Activated CD4-positive, alpha-beta T cell treated with anti-CD3 and anti-CD28 coated beads for 36 hours (primary cell): ENCODE data around the gene KLK6. TPM values are rescaled to one million over a fixed set of nuclear protein-coding genes. Genes with fewer than 3 reads are reported as not detected.

ENCODE experiments used
- ATAC-seq: fragments of 200-7000 bp; cut with Tn5 transposase; one replicate; pipeline ENCODE4 v1.10.0; 2021; ENCODE audit warnings: mild to moderate bottlenecking, moderate library complexity
- CTCF ChIA-PET: fragments of 350-600 bp; sonication (Branson Sonifier 250); formaldehyde crosslinking; loops from one replicate; lab custom pipeline; 2021; ENCODE audit warnings: antibody characterized with exemption; lab: Charles Lee
- POLR2A ChIA-PET: fragments of 350-600 bp; sonication (Branson Sonifier 250); formaldehyde crosslinking; loops from one replicate; lab custom pipeline; 2021; ENCODE audit warnings: antibody characterized with exemption, inconsistent platforms; lab: Charles Lee
- DNase-seq: peaks from one replicate; pipeline ENCODE4 v3.0.0-alpha.2; 2020
- H3K27ac Mint-ChIP-seq: one replicate; pipeline ENCODE4 v1.8.0; 2021; ENCODE audit warnings: mixed read lengths
- H3K27me3 Mint-ChIP-seq: one replicate; pipeline ENCODE4 v1.8.0; 2021; ENCODE audit warnings: mixed read lengths
- H3K36me3 Mint-ChIP-seq: one replicate; pipeline ENCODE4 v1.8.0; 2021; ENCODE audit warnings: low read depth, mixed read lengths
- H3K4me1 Mint-ChIP-seq: one replicate; pipeline ENCODE4 v1.8.0; 2021; ENCODE audit warnings: mixed read lengths
- H3K4me3 Mint-ChIP-seq: one replicate; pipeline ENCODE4 v1.8.0; 2021; ENCODE audit warnings: mild to moderate bottlenecking, moderate library complexity, mixed read lengths
- H3K9me3 Mint-ChIP-seq: one replicate; pipeline ENCODE4 v1.8.0; 2021; ENCODE audit warnings: low read depth, mixed read lengths
- intact Hi-C, 2 experiments: fragments of 100-400 bp; cut with DNase I in 1 of 2; cut with micrococcal nuclease in 1 of 2; formaldehyde crosslinking; loops; one replicate each; pipeline versions ENCODE4 v1.14.2 to v1.15.1; 2022 to 2024; cut with DNase I, micrococcal nuclease
- total RNA-seq, 2 experiments: library from RNA; stranded (reverse); gene quantifications; one replicate each; pipeline ENCODE4 v1.2.3, GENCODE V29; 2021

KLK6 gene
- not detected for total RNA-seq

GRCh38 chr19:50969413-50969760 is at the start of gene KLK6:
TSS of gene KLK6 (minus strand) at chr19:50969591. CDS start at chr19:50968104, 1,487 bp downstream.
- peaks cover 37% of the 10 kb centered on the region for H3K27me3 Mint-ChIP-seq
- POLR2A ChIA-PET = no interaction called here
- no peaks in the 10 kb centered on the region for H3K9me3 Mint-ChIP-seq
- no peaks in the 10 kb centered on the region for H3K36me3 Mint-ChIP-seq
- ATAC-seq (no peak), DNase-seq (no peak)
- no peak within 1 kb of the TSS for H3K4me3 Mint-ChIP-seq
- intact Hi-C loops = no loop called here
- CTCF ChIA-PET = no interaction called here
- no peak within 1 kb of the TSS for H3K27ac Mint-ChIP-seq
- H3K4me1 Mint-ChIP-seq = no peaks in the 10 kb centered on the region

GRCh38 chr19:51018745-51019543 is 49.6 kb upstream of the KLK6 start:
- no peaks in the 10 kb centered on the region for H3K36me3 Mint-ChIP-seq
- ATAC-seq = peak; percentile 14
- peaks cover 18% of the 10 kb centered on the region for H3K4me1 Mint-ChIP-seq
- peak overlapping the region; percentile 12 for H3K4me3 Mint-ChIP-seq
- H3K27me3 Mint-ChIP-seq = peaks cover 55% of the 10 kb centered on the region
- H3K27ac Mint-ChIP-seq = no peak overlapping the region
- no peak for DNase-seq
- H3K9me3 Mint-ChIP-seq = no peaks in the 10 kb centered on the region
- intact Hi-C loops = loop anchor here in 1 of 2 experiments (5.0 kb wide), 1 partner anchor 87 kb away; no protein-coding TSS in a partner anchor
- ChIA-PET POLR2A (interaction anchor here (0.5 kb wide), 1 partner anchor 215 kb away, joined by 4 read pairs; no protein-coding TSS in a partner anchor), CTCF (interaction anchor here (0.7 kb wide), 1 partner anchor 98 kb away, joined by 3 read pairs; no protein-coding TSS in a partner anchor)

- H3K4me1 Mint-ChIP-seq = peaks cover 18% of the 10 kb centered on the region
These were observed 47.6 kb upstream of the KLK6 start for GRCh38 chr19:51016798-51017683.

GRCh38 chr19:51015691-51016267 is 46.4 kb upstream of the KLK6 start:
- POLR2A ChIA-PET = interaction anchor here (0.6 kb wide), 1 partner anchor 108 kb away, joined by 4 read pairs; no protein-coding TSS in a partner anchor
- H3K4me1 Mint-ChIP-seq = peaks cover 18% of the 10 kb centered on the region

More at GRCh38 chr19:51016798-51017683, 47.6 kb upstream of the KLK6 start:
- Mint-ChIP-seq H3K36me3 (no peaks in the 10 kb centered on the region), H3K27ac (no peak overlapping the region), H3K4me3 (no peak overlapping the region), H3K9me3 (no peaks in the 10 kb centered on the region), H3K27me3 (peaks cover 55% of the 10 kb centered on the region)
- intact Hi-C loops = loop anchor here in 1 of 2 experiments (5.0 kb wide), 1 partner anchor 85 kb away; no protein-coding TSS in a partner anchor
- ATAC-seq (no peak), DNase-seq (peak; percentile 51)
- ChIA-PET POLR2A (interaction anchor here (0.6 kb wide), 1 partner anchor 137 kb away, joined by 4 read pairs; no protein-coding TSS in a partner anchor), CTCF (interaction anchor here (0.6 to 1.2 kb wide), 5 partner anchors 11 to 515 kb away, joined by 3 to 4 read pairs (median 3); no protein-coding TSS in a partner anchor)

GRCh38 chr19:51014242-51014641 is 44.9 kb upstream of the KLK6 start:
- Mint-ChIP-seq H3K27me3 (peaks cover 53% of the 10 kb centered on the region), H3K27ac (no peak overlapping the region), H3K36me3 (no peaks in the 10 kb centered on the region), H3K4me3 (no peak overlapping the region), H3K4me1 (peaks cover 15% of the 10 kb centered on the region), H3K9me3 (no peaks in the 10 kb centered on the region)
- ATAC-seq (no peak), DNase-seq (no peak)
- intact Hi-C loops = no loop called here
- CTCF ChIA-PET = no interaction called here
- POLR2A ChIA-PET = no interaction called here

More at GRCh38 chr19:51015691-51016267, 46.4 kb upstream of the KLK6 start:
- Mint-ChIP-seq H3K4me3 (no peak overlapping the region), H3K36me3 (no peaks in the 10 kb centered on the region), H3K27ac (no peak overlapping the region), H3K9me3 (no peaks in the 10 kb centered on the region), H3K27me3 (peaks cover 56% of the 10 kb centered on the region)
- DNase-seq (no peak), ATAC-seq (no peak)
- CTCF ChIA-PET = no interaction called here
- intact Hi-C loops = loop anchor here in 1 of 2 experiments (5.0 kb wide), 1 partner anchor 83 kb away; no protein-coding TSS in a partner anchor

- Mint-ChIP-seq H3K9me3 (no peaks in the 10 kb centered on the region), H3K4me1 (peaks cover 9% of the 10 kb centered on the region), H3K36me3 (no peaks in the 10 kb centered on the region), H3K27ac (no peak overlapping the region), H3K4me3 (no peak overlapping the region), H3K27me3 (peaks cover 46% of the 10 kb centered on the region)
- intact Hi-C loops = no loop called here
- ChIA-PET CTCF (no interaction called here), POLR2A (no interaction called here)
- ATAC-seq (no peak), DNase-seq (no peak)
These were observed 43.3 kb upstream of the KLK6 start for GRCh38 chr19:51012661-51013190.

- intact Hi-C loops = no loop called here
- CTCF ChIA-PET = no interaction called here
- ATAC-seq = no peak
These were observed 40.8 kb upstream of the KLK6 start for GRCh38 chr19:51010066-51010795.

GRCh38 chr19:51009061-51009891 is 39.9 kb upstream of the KLK6 start:
- Mint-ChIP-seq H3K9me3 (no peaks in the 10 kb centered on the region), H3K36me3 (no peaks in the 10 kb centered on the region), H3K27ac (no peak overlapping the region), H3K4me3 (no peak overlapping the region), H3K27me3 (peaks cover 25% of the 10 kb centered on the region), H3K4me1 (no peaks in the 10 kb centered on the region)
- DNase-seq = no peak
- no peak for ATAC-seq
- CTCF ChIA-PET = no interaction called here
- POLR2A ChIA-PET = no interaction called here
- intact Hi-C loops = no loop called here

More at GRCh38 chr19:51010066-51010795, 40.8 kb upstream of the KLK6 start:
- POLR2A ChIA-PET = no interaction called here
- Mint-ChIP-seq H3K36me3 (no peaks in the 10 kb centered on the region), H3K4me3 (no peak overlapping the region), H3K27me3 (peaks cover 32% of the 10 kb centered on the region), H3K4me1 (no peaks in the 10 kb centered on the region), H3K27ac (no peak overlapping the region), H3K9me3 (no peaks in the 10 kb centered on the region)
- DNase-seq = no peak

GRCh38 chr19:51007488-51007887 is 38.1 kb upstream of the KLK6 start:
- DNase-seq (no peak), ATAC-seq (no peak)
- no peak overlapping the region for H3K4me3 Mint-ChIP-seq
- H3K27ac Mint-ChIP-seq = no peak overlapping the region
- no peaks in the 10 kb centered on the region for H3K36me3 Mint-ChIP-seq
- intact Hi-C loops = no loop called here
- ChIA-PET CTCF (no interaction called here), POLR2A (no interaction called here)
- peaks cover 21% of the 10 kb centered on the region for H3K27me3 Mint-ChIP-seq
- H3K9me3 Mint-ChIP-seq = no peaks in the 10 kb centered on the region
- H3K4me1 Mint-ChIP-seq = no peaks in the 10 kb centered on the region

GRCh38 chr19:51006406-51006805 is 37.0 kb upstream of the KLK6 start:
- Mint-ChIP-seq H3K4me3 (no peak overlapping the region), H3K9me3 (no peaks in the 10 kb centered on the region), H3K36me3 (no peaks in the 10 kb centered on the region), H3K27me3 (peaks cover 29% of the 10 kb centered on the region), H3K27ac (no peak overlapping the region), H3K4me1 (no peaks in the 10 kb centered on the region)
- ATAC-seq = no peak
- ChIA-PET POLR2A (no interaction called here), CTCF (no interaction called here)
- intact Hi-C loops = no loop called here
- DNase-seq = no peak
